Neural progenitor cell (in vitro differentiated cells): ENCODE data around the gene MIF.
"Not testable (repeated sequence)": the region's sequence is repeated elsewhere in the genome, so short reads cannot be mapped to it uniquely, and the experiment has no call there.

Source experiments
- EZH2 ChIP-seq: fragments of 200-600 bp; sonication (generic); IDR thresholded peaks from 2 replicates; pipeline ENCODE4 v1.6.1; 2017; ENCODE audit warnings: antibody characterized with exemption, mild to moderate bottlenecking, moderate library complexity
- EZH2phosphoT487 ChIP-seq: fragments of 200-600 bp; sonication (generic); IDR thresholded peaks from 2 replicates; pipeline ENCODE4 v1.6.1; 2017; ENCODE audit warnings: antibody characterized with exemption
- TF ChIP-seq, protein P1 (sequence below): fragments of 200-600 bp; sonication (generic); IDR thresholded peaks from 2 replicates; pipeline ENCODE4 v1.5.1; 2017; ENCODE audit warnings: antibody characterized with exemption, mild to moderate bottlenecking

DNA sequence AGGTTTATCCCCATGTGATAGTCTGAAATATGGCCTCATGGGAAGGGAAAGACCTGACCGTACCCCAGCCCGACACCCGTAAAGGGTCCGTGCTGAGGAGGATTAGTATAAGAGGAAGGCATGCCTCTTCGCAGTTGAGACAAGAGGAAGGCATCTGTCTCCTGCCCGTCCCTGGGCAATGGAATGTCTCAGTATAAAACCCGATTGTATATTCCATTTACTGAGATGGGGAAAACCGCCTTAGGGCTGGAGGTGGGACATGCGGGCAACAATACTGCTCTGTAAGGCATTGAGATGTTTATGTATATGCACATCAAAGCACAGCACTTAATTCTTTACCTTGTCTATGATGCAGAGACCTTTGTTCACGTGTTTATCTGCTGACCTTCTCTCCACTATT is 13.2 kb downstream of the MIF start:
- not testable (repeated sequence) for TF ChIP-seq EZH2, EZH2phosphoT487
- TF ChIP-seq, protein P1, sequence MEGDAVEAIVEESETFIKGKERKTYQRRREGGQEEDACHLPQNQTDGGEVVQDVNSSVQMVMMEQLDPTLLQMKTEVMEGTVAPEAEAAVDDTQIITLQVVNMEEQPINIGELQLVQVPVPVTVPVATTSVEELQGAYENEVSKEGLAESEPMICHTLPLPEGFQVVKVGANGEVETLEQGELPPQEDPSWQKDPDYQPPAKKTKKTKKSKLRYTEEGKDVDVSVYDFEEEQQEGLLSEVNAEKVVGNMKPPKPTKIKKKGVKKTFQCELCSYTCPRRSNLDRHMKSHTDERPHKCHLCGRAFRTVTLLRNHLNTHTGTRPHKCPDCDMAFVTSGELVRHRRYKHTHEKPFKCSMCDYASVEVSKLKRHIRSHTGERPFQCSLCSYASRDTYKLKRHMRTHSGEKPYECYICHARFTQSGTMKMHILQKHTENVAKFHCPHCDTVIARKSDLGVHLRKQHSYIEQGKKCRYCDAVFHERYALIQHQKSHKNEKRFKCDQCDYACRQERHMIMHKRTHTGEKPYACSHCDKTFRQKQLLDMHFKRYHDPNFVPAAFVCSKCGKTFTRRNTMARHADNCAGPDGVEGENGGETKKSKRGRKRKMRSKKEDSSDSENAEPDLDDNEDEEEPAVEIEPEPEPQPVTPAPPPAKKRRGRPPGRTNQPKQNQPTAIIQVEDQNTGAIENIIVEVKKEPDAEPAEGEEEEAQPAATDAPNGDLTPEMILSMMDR: not testable (repeated sequence)
